Esophagus squamous epithelium (tissue), 4 donors: ENCODE results near the gene MRAP2.

Experiments
- CTCF ChIP-seq, 6 experiments: fragments of 450-650 bp in 4 of 6; fragments of 200-600 bp in 2 of 6; sonication (generic) in 2 of 6; IDR thresholded peaks; one replicate each; pipeline ENCODE4 v1.5.1; 2016 to 2019; ENCODE audit warnings: antibody characterized with exemption in 6 of 6, mild to moderate bottlenecking in 4 of 6, moderate library complexity in 4 of 6
- POLR2A ChIP-seq, 4 donors: fragments of 450-650 bp; IDR thresholded peaks; one replicate each; pipeline ENCODE4 v1.6.1; 2017; ENCODE audit warnings: antibody characterized with exemption in 4 of 4, mild to moderate bottlenecking in 4 of 4, moderate library complexity in 3 of 4

- no peak for TF ChIP-seq CTCF (IDR thresholded peaks at IDR 0.05)
- no peak for TF ChIP-seq POLR2A (IDR thresholded peaks at IDR 0.05)
These were observed 11.9 kb upstream of the MRAP2 start for GRCh38 chr6:84021625-84022024.
